Heart left ventricle (tissue), 16 donors: ENCODE data around the gene ARHGEF33. TPM values are rescaled to one million over a fixed set of nuclear protein-coding genes. Genes with fewer than 3 reads are reported as not detected.

ENCODE experiments used
- ATAC-seq, 4 donors: fragments of 200-7000 bp; cut with Tn5 transposase; one replicate each; pipeline ENCODE4 v1.9.1; 2020 to 2022; ENCODE audit warnings: moderate library complexity in 4 of 4, mild to moderate bottlenecking in 3 of 4, moderate number of reproducible peaks in 1 of 4
- DNase-seq, 5 donors: peaks; one replicate each; pipeline ENCODE4 v3.0.0-alpha.2; 2020
- H3K27ac ChIP-seq, 12 donors: fragments of 200-600 bp; sonication (generic) in 4 of 12; one replicate each; pipeline versions ENCODE4 v1.5.0 to v1.8.0; 2016 to 2022; ENCODE audit warnings: mild to moderate bottlenecking in 2 of 12
- H3K27me3 ChIP-seq, 9 donors: fragments of 200-600 bp; sonication (generic) in 2 of 9; one replicate each; pipeline versions ENCODE4 v1.5.1 to v1.8.0; 2016 to 2022; ENCODE audit warnings: mild to moderate bottlenecking in 3 of 9
- H3K36me3 ChIP-seq, 9 donors: fragments of 200-600 bp; sonication (generic) in 2 of 9; one replicate each; pipeline versions ENCODE4 v1.5.0 to v1.8.0; 2018 to 2022; ENCODE audit warnings: mild to moderate bottlenecking in 2 of 9
- H3K4me1 ChIP-seq, 12 donors: fragments of 200-600 bp; sonication (generic) in 4 of 12; one replicate each; pipeline versions ENCODE4 v1.5.0 to v1.8.0; 2016 to 2022; ENCODE audit warnings: mild to moderate bottlenecking in 3 of 12
- H3K4me3 ChIP-seq, 12 donors: fragments of 200-600 bp; sonication (generic) in 4 of 12; one replicate each; pipeline versions ENCODE4 v1.5.0 to v1.8.0; 2017 to 2022; ENCODE audit warnings: mild to moderate bottlenecking in 9 of 12, moderate library complexity in 4 of 12
- H3K9me3 ChIP-seq, 12 donors: fragments of 200-600 bp; sonication (generic) in 4 of 12; one replicate each; pipeline versions ENCODE4 v1.5.0 to v1.8.0; 2016 to 2022; ENCODE audit warnings: mild to moderate bottlenecking in 1 of 12
- POLR2A ChIP-seq, 2 donors: fragments of 450-650 bp; IDR thresholded peaks; one replicate each; pipeline ENCODE4 v1.6.1; 2017; ENCODE audit warnings: antibody characterized with exemption in 2 of 2, mild to moderate bottlenecking in 2 of 2, moderate library complexity in 2 of 2
- WGBS, 4 donors: extraction: QIAGEN DNeasy Blood & Tissue Kit in 2 of 4; methylation state at CpG; one replicate each; pipeline versions ENCODE4 v1.1.5 to v1.1.7; 2013 to 2018; 5-methylcytosine and 5-hydroxymethylcytosine counted together
- intact Hi-C, 10 donors: fragments of 100-400 bp; cut with DNase I; formaldehyde crosslinking; loops; one replicate each; pipeline versions ENCODE4 v1.11.1 to v1.14.2; 2022
- long read RNA-seq, 3 donors: library from polyadenylated mRNA; unstranded; transcript quantifications; one replicate each; pipeline ENCODE4 v2.0.0, GENCODE V29; 2020 to 2021
- polyA plus RNA-seq, 2 donors: library from polyadenylated mRNA; stranded (reverse); fragments of 200-250 nt; gene quantifications; one replicate each; pipeline ENCODE4 v1.2.3, GENCODE V29; 2013
- total RNA-seq, 9 donors: library from RNA; depleted of rRNA in 2 of 9; stranded (reverse); fragments of >200 nt in 2 of 9; fragmentation: NEBNext Ultra II Directional in 3 of 9; extraction: Animal tissue kit (Norgen Biotek cat#: 25700) in 3 of 9; gene quantifications; one replicate each; pipeline versions ENCODE4 v1.1.0 to v1.2.4, GENCODE V29; 2016 to 2023
- TF ChIP-seq, protein P1 (sequence below), 12 donors: fragments of 200-600 bp; sonication (generic) in 4 of 12; IDR thresholded peaks; one replicate each; pipeline versions ENCODE4 v1.5.0 to v1.8.0; 2018 to 2022; ENCODE audit warnings: antibody characterized with exemption in 12 of 12, mild to moderate bottlenecking in 5 of 12
- donor health status: ischemic (EF 13 %, LVEDD 7.1; RV severe dilation, severe dysfunction).
- donor health status: healthy with polysubstance abuse.
- donor health status: DM: no; HTN: yes; CAD: no.
- donor health status: DM: no; HTN: no; CAD: no.
- donor health status: ischemic (EF 25% LVEDD 6.9; RV normal size, moderate dysfunction).
- donor health status: ischemic (EF 25% LVEDD 5.7; RV mildly dilated, moderate dysfunction).
- donor health status: healthy.
- donor health status: DM: yes; HTN: yes; CAD: no.
- donor health status: ischemic (EF 35%, LVEDD 5.7; RV mildly dilated, moderate dysfunction).
- donor health status: nonischemic (EF 11% LVEDD 7.7; RV severe dilation, severe dysfunction).
- donor health status: DM: yes; HTN: yes; CAD: no.
- donor health status: PGD.
- donor health status: ischemic (EF 29% LVEDD 5.4; RV normal size, mild dysfunction).
- donor health status: nonischemic (EF 23%, LVEDD 6.1; RV moderate dilation, normal function).

ARHGEF33 gene
- total RNA-seq (1 to 10 TPM in 1 of 9 donors, under 1 TPM in 7, not detected in 1; 0.22 to 2.5 (median 0.35) TPM), polyA plus RNA-seq (under 1 TPM; 0.18 to 0.30 TPM)
- long read RNA-seq, donor 1 = 0 reads
- long read RNA-seq, donor 2 = 0 reads
- long read RNA-seq, donor 3, partial matches to known transcripts = 0 of 1 reads
- long read RNA-seq, donor 3, other reads (novel, unspliced or antisense) = 1 of 1 reads

DNA sequence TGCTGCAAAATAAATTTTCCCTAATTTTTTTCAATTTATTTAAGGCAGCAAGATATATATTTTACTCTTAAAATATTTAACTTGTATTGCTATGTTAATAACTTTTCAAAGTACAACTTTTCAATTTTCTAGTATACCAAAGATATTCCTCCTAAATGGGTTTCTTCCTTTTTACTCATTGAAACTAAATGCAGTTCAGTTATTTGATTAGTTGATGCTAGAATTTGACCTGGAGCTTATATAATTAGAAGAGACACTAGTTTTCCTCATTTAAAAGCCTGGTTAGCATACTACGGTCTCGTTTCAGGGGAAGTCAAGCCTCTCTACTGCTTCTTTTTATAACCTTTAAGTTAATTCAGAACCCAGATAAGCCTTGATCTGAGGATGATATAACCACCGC, at the start of gene ARHGEF33:
Gene ARHGEF33, plus strand, starts transcription at position 301 of the 400 bp plus-strand sequence. CDS start 29,573 bp downstream, outside the sequence.
- Histone ChIP-seq H3K27ac (no peak within 1 kb of the TSS), H3K27me3 (no peaks in the 10 kb centered on the region), H3K36me3 (peaks cover 0 to 4% (median 0%) of the 10 kb centered on the region in 9 donors), H3K4me3 (no peak within 1 kb of the TSS), H3K9me3 (peaks cover 0 to 3% (median 0%) of the 10 kb centered on the region in 12 donors), H3K4me1 (peaks cover 0 to 5% (median 0%) of the 10 kb centered on the region in 12 donors)
- no peak for DNase-seq
- TF ChIP-seq POLR2A (IDR thresholded peaks at IDR 0.05) = no peak
- TF ChIP-seq, protein P1, sequence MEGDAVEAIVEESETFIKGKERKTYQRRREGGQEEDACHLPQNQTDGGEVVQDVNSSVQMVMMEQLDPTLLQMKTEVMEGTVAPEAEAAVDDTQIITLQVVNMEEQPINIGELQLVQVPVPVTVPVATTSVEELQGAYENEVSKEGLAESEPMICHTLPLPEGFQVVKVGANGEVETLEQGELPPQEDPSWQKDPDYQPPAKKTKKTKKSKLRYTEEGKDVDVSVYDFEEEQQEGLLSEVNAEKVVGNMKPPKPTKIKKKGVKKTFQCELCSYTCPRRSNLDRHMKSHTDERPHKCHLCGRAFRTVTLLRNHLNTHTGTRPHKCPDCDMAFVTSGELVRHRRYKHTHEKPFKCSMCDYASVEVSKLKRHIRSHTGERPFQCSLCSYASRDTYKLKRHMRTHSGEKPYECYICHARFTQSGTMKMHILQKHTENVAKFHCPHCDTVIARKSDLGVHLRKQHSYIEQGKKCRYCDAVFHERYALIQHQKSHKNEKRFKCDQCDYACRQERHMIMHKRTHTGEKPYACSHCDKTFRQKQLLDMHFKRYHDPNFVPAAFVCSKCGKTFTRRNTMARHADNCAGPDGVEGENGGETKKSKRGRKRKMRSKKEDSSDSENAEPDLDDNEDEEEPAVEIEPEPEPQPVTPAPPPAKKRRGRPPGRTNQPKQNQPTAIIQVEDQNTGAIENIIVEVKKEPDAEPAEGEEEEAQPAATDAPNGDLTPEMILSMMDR (IDR thresholded peaks at IDR 0.05) = no peak
- intact Hi-C loops = no loop called here
- ATAC-seq = no peak
- WGBS, 4 donors = 71 to 84% (median 79%) methylated on average over 3 of the region's 3 CpGs

- TF ChIP-seq POLR2A (IDR thresholded peaks at IDR 0.05) = no peak
- TF ChIP-seq, protein P1 (IDR thresholded peaks at IDR 0.05) = no peak
- intact Hi-C loops = no loop called here
- Histone ChIP-seq H3K27ac (no peak overlapping the region), H3K36me3 (peaks cover 0 to 98% (median 84%) of the 10 kb centered on the region in 9 donors), H3K4me1 (no peaks in the 10 kb centered on the region), H3K4me3 (no peak overlapping the region), H3K27me3 (no peaks in the 10 kb centered on the region), H3K9me3 (no peaks in the 10 kb centered on the region)
- 82 to 90% (median 87%) methylated on average over 3 of the region's 3 CpGs for WGBS, 4 donors
- ATAC-seq (no peak), DNase-seq (no peak)
Measured at GRCh38 chr2:38850045-38850444, 39.6 kb upstream of the ARHGEF33 start.

- ATAC-seq (no peak), DNase-seq (no peak)
- H3K9me3 ChIP-seq = no peaks in the 10 kb centered on the region
- no peak overlapping the region for H3K4me3 ChIP-seq
- no peak overlapping the region for H3K27ac ChIP-seq
- H3K36me3 ChIP-seq = peaks cover 0 to 99% (median 94%) of the 10 kb centered on the region in 9 donors
- H3K4me1 ChIP-seq = no peaks in the 10 kb centered on the region
- intact Hi-C loops = no loop called here
- no peak for TF ChIP-seq POLR2A (IDR thresholded peaks at IDR 0.05)
- TF ChIP-seq, protein P1 (IDR thresholded peaks at IDR 0.05) = no peak
- no peaks in the 10 kb centered on the region for H3K27me3 ChIP-seq
- WGBS, 4 donors = 94 to 98% (median 98%) methylated on average over 1 of the region's 1 CpG
Measured at GRCh38 chr2:38856165-38856564, 33.5 kb upstream of the ARHGEF33 start.

- intact Hi-C loops = no loop called here
- peaks cover 0 to 92% (median 72%) of the 10 kb centered on the region in 9 donors for H3K36me3 ChIP-seq
- no peak overlapping the region for H3K4me3 ChIP-seq
- no peaks in the 10 kb centered on the region for H3K4me1 ChIP-seq
- H3K9me3 ChIP-seq = no peaks in the 10 kb centered on the region
- H3K27me3 ChIP-seq = no peaks in the 10 kb centered on the region
- TF ChIP-seq POLR2A (IDR thresholded peaks at IDR 0.05) = no peak
- TF ChIP-seq, protein P1 (IDR thresholded peaks at IDR 0.05) = no peak
- H3K27ac ChIP-seq = no peak overlapping the region
- DNase-seq (no peak), ATAC-seq (no peak)
Measured at GRCh38 chr2:38862476-38862875, 27.2 kb upstream of the ARHGEF33 start.
